A549 (cell line): ENCODE results near the gene LRRC9.

Experiments
- CEBPB ChIP-seq, 2 experiments: fragments of >200 bp in 1 of 2; sonication (Bioruptor Twin) in 1 of 2; formaldehyde crosslinking in 1 of 2; IDR thresholded peaks; 2 replicates each; pipeline ENCODE4 v1.6.1; 2012 to 2016
- EHF ChIP-seq: fragments of 250-450 bp; sonication (Bioruptor Pico); IDR thresholded peaks from 2 replicates; pipeline ENCODE4 v1.5.0; 2020; ENCODE audit warnings: mild to moderate bottlenecking
- EP300 ChIP-seq, 2 experiments: fragments of >200 bp; sonication (Bioruptor Twin); formaldehyde crosslinking; IDR thresholded peaks; 2 replicates in 1 of 2; 3 replicates in 1 of 2; pipeline ENCODE4 v1.6.1; 2016 to 2017
- HDAC2 ChIP-seq: fragments of 200-600 bp; sonication (generic); IDR thresholded peaks from 2 replicates; pipeline ENCODE4 v1.6.1; 2016
- POLR2A ChIP-seq: IDR thresholded peaks from 2 replicates; pipeline ENCODE4 v1.6.1; 2012; ENCODE audit warnings: mild to moderate bottlenecking, low read length
- REST ChIP-seq: fragments of 200-600 bp; sonication (generic); IDR thresholded peaks from 2 replicates; pipeline ENCODE4 v1.6.1; 2016; ENCODE audit warnings: antibody characterized with exemption, mild to moderate bottlenecking, moderate library complexity
- TF ChIP-seq, protein P1 (sequence below): fragments of >200 bp; sonication (Bioruptor Twin); formaldehyde crosslinking; IDR thresholded peaks from 3 replicates; pipeline ENCODE4 v1.5.1; 2016

- TF ChIP-seq, protein P1, sequence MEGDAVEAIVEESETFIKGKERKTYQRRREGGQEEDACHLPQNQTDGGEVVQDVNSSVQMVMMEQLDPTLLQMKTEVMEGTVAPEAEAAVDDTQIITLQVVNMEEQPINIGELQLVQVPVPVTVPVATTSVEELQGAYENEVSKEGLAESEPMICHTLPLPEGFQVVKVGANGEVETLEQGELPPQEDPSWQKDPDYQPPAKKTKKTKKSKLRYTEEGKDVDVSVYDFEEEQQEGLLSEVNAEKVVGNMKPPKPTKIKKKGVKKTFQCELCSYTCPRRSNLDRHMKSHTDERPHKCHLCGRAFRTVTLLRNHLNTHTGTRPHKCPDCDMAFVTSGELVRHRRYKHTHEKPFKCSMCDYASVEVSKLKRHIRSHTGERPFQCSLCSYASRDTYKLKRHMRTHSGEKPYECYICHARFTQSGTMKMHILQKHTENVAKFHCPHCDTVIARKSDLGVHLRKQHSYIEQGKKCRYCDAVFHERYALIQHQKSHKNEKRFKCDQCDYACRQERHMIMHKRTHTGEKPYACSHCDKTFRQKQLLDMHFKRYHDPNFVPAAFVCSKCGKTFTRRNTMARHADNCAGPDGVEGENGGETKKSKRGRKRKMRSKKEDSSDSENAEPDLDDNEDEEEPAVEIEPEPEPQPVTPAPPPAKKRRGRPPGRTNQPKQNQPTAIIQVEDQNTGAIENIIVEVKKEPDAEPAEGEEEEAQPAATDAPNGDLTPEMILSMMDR, result no peak
- TF ChIP-seq CEBPB (IDR thresholded peaks at IDR 0.05), result no peak
- no peak for TF ChIP-seq HDAC2
- TF ChIP-seq EP300 (IDR thresholded peaks at IDR 0.05), result no peak
- TF ChIP-seq REST, result no peak
- no peak for TF ChIP-seq POLR2A
- no peak for TF ChIP-seq EHF (CRISPR knock-in tag)
Observed at GRCh38 chr14:60087668-60088067, 167.7 kb downstream of the LRRC9 start.
